HG03108 (cell line): Measurements from ENCODE around the gene TXNRD2.
"Not testable (repeated sequence)": the region's sequence is repeated elsewhere in the genome, so short reads cannot be mapped to it uniquely, and the experiment has no call there.

Experiments used
- ATAC-seq: cut with Tn5 transposase; IDR thresholded peaks from one replicate; pipeline ENCODE4 v1.9.1; 2021; ENCODE audit warnings: moderate library complexity; ENCODE audit not compliant: unreplicated experiment

Gene TXNRD2

GRCh38 chr22:19848298-19849224 lies 93.1 kb downstream of the TXNRD2 start:
- no peak for ATAC-seq

- no peak for ATAC-seq
These were observed 94.3 kb downstream of the TXNRD2 start for GRCh38 chr22:19847345-19847632.

- ATAC-seq: no peak
These were observed 94.8 kb downstream of the TXNRD2 start for GRCh38 chr22:19846620-19847344.

GRCh38 chr22:19845054-19845722 lies 96.4 kb downstream of the TXNRD2 start:
- ATAC-seq: no peak

- no peak for ATAC-seq
These were observed 97.1 kb downstream of the TXNRD2 start for GRCh38 chr22:19844377-19845053.

GRCh38 chr22:19843857-19844376 lies 97.7 kb downstream of the TXNRD2 start:
- no peak for ATAC-seq

- ATAC-seq: no peak
These were observed 98.3 kb downstream of the TXNRD2 start for GRCh38 chr22:19843107-19843856.

- ATAC-seq: no peak
These were observed 99.1 kb downstream of the TXNRD2 start for GRCh38 chr22:19842393-19843106.

- no peak for ATAC-seq
These were observed 99.8 kb downstream of the TXNRD2 start for GRCh38 chr22:19841641-19842392.

GRCh38 chr22:19840955-19841640 lies 100.5 kb downstream of the TXNRD2 start:
- no peak for ATAC-seq

- ATAC-seq: no peak
These were observed 101.6 kb downstream of the TXNRD2 start for GRCh38 chr22:19840059-19840458.

GRCh38 chr22:19837915-19838314 lies 103.7 kb downstream of the TXNRD2 start:
- ATAC-seq: no peak

- ATAC-seq: no peak
These were observed 105.1 kb downstream of the TXNRD2 start for GRCh38 chr22:19836512-19836911.

GRCh38 chr22:19834599-19834998 lies 107.0 kb downstream of the TXNRD2 start:
- ATAC-seq: no peak

GRCh38 chr22:19833327-19833726 lies 108.3 kb downstream of the TXNRD2 start:
- not testable (repeated sequence) for ATAC-seq

- no peak for ATAC-seq
These were observed 109.0 kb downstream of the TXNRD2 start for GRCh38 chr22:19832476-19833108.

GRCh38 chr22:19831979-19832378 lies 109.6 kb downstream of the TXNRD2 start:
- not testable (repeated sequence) for ATAC-seq

GRCh38 chr22:19831016-19831415 lies 110.6 kb downstream of the TXNRD2 start:
- ATAC-seq: no peak
